HG02943 (cell line): ENCODE results near the gene RASD2.

Experiments used
- ATAC-seq: cut with Tn5 transposase; IDR thresholded peaks from one replicate; pipeline ENCODE4 v1.9.1; 2021; ENCODE audit warnings: mild to moderate bottlenecking, low read depth, moderate library complexity; ENCODE audit not compliant: unreplicated experiment

The RASD2 gene

GRCh38 chr22:35578836-35579575 is 38.4 kb downstream of the RASD2 start:
- ATAC-seq = no peak

DNA sequence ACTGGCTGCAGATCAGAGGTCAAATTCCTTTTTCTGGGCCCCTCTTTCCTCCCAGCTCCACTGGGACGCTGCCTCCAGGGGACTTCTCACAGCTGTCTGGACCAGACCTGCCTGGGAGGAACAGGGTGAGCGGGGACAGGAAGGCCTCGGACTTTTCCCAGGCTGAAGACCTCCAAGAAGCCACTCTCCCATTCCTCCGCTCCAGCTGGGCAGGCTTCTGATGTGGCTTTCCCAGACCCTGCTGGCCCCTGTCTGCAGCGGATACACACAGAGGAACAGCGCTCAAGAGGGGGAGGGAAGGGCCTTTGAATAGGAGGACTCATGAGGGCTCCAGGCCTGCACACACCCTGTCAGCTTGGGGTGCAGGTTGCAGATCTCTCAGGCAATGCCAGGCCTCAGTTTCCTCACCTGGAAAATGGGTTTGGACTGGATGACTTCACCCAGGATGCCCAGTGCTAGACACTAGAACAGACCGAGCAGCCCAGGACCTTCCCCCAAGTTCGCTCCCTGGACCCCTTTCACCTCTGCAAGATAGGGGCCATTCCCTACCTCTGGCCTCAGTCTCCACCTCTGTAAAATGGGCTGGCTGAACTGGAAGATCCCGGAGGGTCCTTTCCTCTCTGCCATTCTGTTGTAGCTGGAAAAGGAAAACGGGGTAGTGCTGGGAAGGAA is 39.9 kb downstream of the RASD2 start:
- no peak for ATAC-seq

- no peak for ATAC-seq
Measured at GRCh38 chr22:35581023-35581413, 40.4 kb downstream of the RASD2 start.

- no peak for ATAC-seq
Measured at GRCh38 chr22:35582218-35582860, 41.7 kb downstream of the RASD2 start.

DNA sequence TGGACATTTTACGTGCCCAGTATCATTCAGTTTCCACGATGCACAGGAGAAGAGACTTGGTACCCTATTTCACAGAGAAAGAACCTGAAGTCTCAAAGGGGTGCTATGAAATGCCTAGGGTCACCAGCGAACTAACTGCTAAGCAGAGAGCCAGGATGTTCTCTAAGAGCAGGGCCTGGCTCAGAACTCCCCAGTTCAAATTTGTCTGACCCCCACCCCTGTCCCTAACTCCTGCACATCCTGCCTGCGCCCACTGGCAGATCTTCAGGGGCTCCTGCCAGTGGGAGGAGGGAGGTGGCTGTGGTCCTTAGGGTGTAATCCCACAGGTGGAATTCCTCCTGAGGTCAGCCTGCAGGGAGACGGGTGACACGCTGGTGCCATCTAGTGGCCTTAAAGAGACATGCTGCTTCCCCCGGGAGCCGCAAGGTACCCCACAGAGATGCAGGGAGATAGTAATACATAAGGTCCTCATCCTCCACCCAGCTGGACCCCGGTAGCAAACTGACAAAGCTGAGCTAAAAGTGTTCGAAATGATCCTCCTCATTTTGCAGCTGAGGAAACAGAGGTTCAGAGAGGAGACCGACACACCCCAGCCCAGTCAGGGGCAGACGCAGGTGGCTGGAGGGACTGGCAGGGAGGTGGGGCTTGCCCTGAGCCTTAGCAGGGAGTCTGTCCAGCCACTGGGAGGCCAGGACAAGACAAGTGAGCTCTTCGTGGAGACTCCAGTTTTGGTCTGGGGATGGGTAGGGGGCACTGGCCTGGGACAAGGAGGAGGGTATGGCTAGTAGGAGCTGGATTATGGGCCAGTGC is 42.4 kb downstream of the RASD2 start:
- no peak for ATAC-seq

GRCh38 chr22:35586771-35587170 is 46.1 kb downstream of the RASD2 start:
- no peak for ATAC-seq

DNA sequence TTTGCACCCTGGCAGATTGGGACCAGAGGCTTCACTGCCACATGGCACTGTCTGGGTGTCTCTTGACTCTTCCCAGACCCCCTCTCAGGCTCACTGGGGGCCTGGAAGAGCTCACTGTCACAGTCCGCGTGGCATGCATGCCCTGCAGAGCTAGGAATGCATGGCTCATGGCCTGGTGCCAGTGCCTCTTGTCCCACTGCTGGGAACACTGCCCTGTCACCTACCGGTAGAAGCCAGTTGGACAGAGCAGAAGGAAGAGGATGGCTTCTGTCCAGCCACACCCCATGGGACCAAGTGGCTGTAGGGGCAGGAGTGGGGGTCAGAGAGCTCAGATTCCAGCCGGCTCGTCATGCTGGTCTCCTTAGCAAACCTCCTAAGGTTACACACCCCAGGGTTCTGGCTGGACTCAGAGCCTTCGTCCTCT is 46.8 kb downstream of the RASD2 start:
- ATAC-seq = no peak

- no peak for ATAC-seq
Measured at GRCh38 chr22:35587896-35588295, 47.3 kb downstream of the RASD2 start.

DNA sequence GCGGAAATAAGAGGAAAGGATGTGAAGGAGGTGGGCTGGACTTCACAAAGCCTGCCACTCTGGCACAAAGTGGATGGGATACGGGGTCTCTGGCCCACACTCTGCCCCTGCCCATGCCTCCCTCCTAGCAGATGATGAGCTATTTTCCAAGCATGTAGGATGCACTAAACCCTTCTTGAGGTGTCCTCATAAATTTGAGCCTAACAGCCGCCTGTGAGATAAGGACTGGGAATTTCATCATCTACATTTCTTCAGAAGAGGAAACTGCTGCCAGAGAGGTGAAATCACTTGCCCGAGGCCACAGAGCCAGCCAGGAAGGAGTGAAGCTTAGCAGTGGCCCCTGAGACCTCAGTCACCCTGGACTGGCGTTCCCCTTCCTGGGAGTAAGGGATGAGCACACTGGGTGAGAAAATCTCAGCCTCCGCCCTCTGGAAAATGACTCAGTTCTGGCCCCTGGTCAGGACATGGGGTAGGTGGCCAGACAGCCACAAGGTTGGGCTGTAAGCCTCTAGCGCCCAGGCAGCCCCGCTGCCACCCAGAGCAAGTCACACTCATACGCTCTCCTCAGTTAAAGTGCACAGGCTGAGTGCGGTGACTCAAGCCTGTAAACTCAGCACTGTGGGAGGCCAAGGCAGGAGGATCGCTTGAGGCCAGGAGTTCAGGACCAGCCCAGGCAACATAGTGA is 48.6 kb downstream of the RASD2 start:
- no peak for ATAC-seq

DNA sequence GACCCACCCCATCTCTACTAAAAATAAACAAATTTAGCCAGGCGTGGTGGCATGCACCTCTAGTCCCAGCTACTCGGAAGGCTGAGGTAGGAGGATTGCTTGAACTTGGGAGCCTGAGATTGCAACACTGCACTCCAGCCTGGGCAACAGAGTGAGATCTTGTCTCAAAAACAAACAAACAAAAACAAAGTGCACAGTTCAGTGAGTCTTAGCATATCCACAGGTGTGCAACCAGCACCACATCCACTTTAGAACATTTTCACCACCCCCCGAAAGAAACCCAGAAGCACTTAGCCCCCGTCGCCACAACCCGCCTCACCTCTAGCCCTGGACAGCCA is 49.1 kb downstream of the RASD2 start:
- ATAC-seq = no peak

GRCh38 chr22:35590634-35591295 is 50.1 kb downstream of the RASD2 start:
- no peak for ATAC-seq

GRCh38 chr22:35591714-35592417 is 51.2 kb downstream of the RASD2 start:
- no peak for ATAC-seq

- no peak for ATAC-seq
Measured at GRCh38 chr22:35592418-35592967, 51.9 kb downstream of the RASD2 start.

DNA sequence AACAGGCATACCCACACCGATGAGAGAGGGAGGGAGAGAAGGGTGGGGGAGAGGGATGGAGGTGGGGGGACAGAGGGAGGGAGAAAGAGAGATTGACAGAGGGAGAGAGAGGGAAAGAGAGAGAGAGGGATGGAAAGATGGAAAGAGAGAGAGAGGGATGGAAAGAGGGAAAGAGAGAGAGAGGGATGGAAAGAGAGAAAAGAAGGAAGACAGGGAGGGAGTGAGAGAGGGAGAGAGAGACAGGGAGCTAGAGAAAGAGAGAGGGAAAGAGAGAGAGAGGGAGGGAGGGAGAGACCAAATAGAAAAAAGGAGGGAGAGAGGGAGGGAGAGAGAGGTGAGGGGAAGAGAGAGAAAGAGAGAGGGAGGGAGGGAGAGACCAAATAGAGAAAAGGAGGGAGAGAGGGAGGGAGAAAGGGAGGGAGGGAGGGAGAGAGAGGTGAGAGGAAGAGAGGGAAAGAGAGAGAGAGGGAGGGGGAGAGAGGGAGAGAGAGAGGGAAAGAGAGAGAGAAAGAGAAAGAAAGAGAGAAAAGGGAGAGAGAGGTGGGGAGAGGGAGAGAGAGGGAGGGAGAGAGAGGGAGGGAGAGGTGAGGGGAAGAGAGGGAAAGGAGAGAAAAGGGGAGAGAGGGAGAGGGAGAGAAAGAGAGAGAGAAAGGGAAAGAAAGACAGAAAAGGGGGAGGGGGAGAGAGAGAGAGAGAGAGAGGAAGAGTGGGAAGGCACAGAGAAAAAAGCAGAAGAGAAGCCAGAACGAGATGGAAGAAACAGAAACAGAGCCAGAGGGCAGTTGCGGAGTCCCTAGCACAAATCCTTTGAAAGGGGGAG is 52.6 kb downstream of the RASD2 start:
- ATAC-seq = no peak

GRCh38 chr22:35593891-35594470 is 53.4 kb downstream of the RASD2 start:
- ATAC-seq = no peak

- ATAC-seq = no peak
Measured at GRCh38 chr22:35594686-35595085, 54.1 kb downstream of the RASD2 start.

DNA sequence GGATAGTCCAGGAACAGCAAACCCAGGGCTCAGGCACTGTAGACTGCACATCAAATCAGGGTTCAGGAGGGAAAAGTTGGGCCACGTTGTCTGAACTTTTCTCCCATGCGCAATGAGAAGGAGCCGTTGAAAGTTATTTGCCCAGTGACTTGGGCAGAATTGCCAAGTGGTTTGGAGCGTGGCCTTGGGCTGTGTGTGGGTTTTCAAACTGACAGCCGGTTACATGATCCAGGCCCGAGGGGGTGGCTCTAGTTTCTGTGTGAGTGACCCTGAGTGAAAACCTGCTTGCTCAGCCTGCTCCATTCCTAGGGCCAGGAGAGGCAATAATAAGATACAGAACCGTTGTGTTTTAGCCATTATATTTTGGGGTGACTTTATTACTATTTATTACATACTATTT is 56.2 kb downstream of the RASD2 start:
- ATAC-seq = no peak
